Measurements from ENCODE around the gene PRKACB. TPM values are rescaled to one million over a fixed set of nuclear protein-coding genes. Genes with fewer than 3 reads are reported as not detected.

Gene PRKACB
- total RNA-seq, 1 experiment from 2014 or later: 135 TPM

DNA sequence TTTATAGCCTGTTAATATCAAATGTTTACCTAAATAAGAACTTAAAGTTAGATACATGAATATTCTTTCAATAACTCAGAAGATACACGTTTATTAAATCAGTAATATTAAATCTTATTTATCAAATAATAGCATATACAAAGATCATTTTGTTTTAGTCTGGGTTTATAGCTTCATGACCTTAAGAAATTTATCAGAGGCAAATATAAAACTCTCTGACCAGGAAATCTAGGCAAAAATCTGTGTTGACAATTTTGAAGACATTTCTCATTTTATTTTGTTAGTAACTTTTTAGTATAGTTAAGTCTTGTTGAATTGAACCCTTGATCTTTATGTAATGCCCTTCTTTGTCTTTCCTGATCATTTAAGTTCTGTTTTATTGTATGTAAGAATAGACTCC lies 46.4 kb downstream of the PRKACB start:
- TF ChIP-seq POLR2A (IDR thresholded peaks at IDR 0.05; ENCODE audit: borderline replicate concordance, extremely low read depth, insufficient read depth, insufficient read length) (no peak), SIN3A (IDR thresholded peaks at IDR 0.05; ENCODE audit: low read depth) (no peak), JUND (IDR thresholded peaks at IDR 0.05) (no peak)
- TF ChIP-seq, protein P1, sequence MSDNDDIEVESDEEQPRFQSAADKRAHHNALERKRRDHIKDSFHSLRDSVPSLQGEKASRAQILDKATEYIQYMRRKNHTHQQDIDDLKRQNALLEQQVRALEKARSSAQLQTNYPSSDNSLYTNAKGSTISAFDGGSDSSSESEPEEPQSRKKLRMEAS (IDR thresholded peaks at IDR 0.05): no peak

DNA sequence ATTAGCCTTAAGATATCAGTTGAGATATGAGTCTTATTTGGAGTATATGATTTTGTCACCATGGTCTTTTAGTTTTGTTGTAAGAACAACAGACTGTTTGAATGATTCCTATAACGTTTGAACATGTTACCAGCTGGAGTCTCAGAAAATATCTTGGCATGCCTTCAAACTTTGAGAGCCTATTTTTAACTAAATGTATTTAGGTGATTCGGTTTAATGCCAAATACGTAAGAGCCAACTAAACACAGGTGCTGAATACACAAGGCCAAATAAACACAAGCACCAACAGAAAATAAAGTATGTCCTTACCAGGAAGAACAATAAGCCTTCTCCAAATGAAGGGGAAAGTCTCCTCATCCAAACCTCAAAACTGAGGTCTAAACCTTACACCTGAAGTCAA lies 48.6 kb downstream of the PRKACB start:
- BruUV-seq (replicated peaks): no TSS peak
- ChIA-PET RAD21 (ENCODE audit: low non-redundant PET in 1 of 2, low total read pairs in 2 of 2, uncharacterized antibody in 2 of 2, unreplicated experiment in 2 of 2) (no interaction called here), POLR2A (no interaction called here), CTCF (no interaction called here)
- intact Hi-C loops (cut with micrococcal nuclease): no loop called here
- TF ChIP-seq CBX3 (IDR thresholded peaks at IDR 0.05; ENCODE audit: low read depth): no peak
- TF ChIP-seq EZH2phosphoT487 (IDR thresholded peaks at IDR 0.05; ENCODE audit: borderline replicate concordance): no peak
- TF ChIP-seq, protein P2, sequence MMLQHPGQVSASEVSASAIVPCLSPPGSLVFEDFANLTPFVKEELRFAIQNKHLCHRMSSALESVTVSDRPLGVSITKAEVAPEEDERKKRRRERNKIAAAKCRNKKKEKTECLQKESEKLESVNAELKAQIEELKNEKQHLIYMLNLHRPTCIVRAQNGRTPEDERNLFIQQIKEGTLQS (IDR thresholded peaks at IDR 0.05): no peak
- Histone ChIP-seq H3K9me3 (ENCODE audit: control insufficient read depth in 1 of 2, insufficient read depth in 1 of 2, low read depth in 1 of 2, low read length in 2 of 2) (peaks cover 8 to 11% of the 10 kb centered on the region in 2 experiments; a peak in 3 of 4 replicates), H3K79me2 (ENCODE audit: insufficient read depth, low read length) (peaks cover 6% of the 10 kb centered on the region), H3K4me3 (replicated peaks in 1 of 2; ENCODE audit: low read depth in 1 of 2, low read length in 2 of 2) (no peak overlapping the region), H3K9ac (ENCODE audit: low read length) (no peak overlapping the region), H3K36me3 (ENCODE audit: control insufficient read depth in 1 of 2, insufficient read depth in 2 of 2, low read length in 2 of 2) (peaks cover 46 to 67% of the 10 kb centered on the region in 2 experiments), H4K20me1 (ENCODE audit: insufficient read depth) (no peaks in the 10 kb centered on the region), H3K9me2 (ENCODE audit: insufficient read depth) (no peaks in the 10 kb centered on the region), H3K27ac (ENCODE audit: low read depth, low read length) (no peak overlapping the region), H2AFZ (ENCODE audit: low read depth, low read length, poor library complexity, severe bottlenecking) (no peak overlapping the region), H3K27me3 (ENCODE audit: insufficient read depth, low read length) (no peaks in the 10 kb centered on the region), H3K4me2 (ENCODE audit: low read length) (no peak overlapping the region), H3K4me1 (ENCODE audit: control insufficient read depth in 1 of 2, insufficient read depth in 2 of 2, low read length in 2 of 2) (no peaks in the 10 kb centered on the region)
- no peak for DNase-seq (ENCODE audit: low read depth, low spot score)
- ATAC-seq: no peak

More for the DNA sequence above, 46.4 kb downstream of the PRKACB start:
- RAD21 ChIA-PET (ENCODE audit: low non-redundant PET in 1 of 2, low total read pairs in 2 of 2, uncharacterized antibody in 2 of 2, unreplicated experiment in 2 of 2): interaction anchor here in 1 of 2 experiments (0.7 kb wide), 1 partner anchor 11 kb away, joined by 8 read pairs; no protein-coding TSS in a partner anchor
- Histone ChIP-seq H2AFZ (ENCODE audit: low read depth, low read length, poor library complexity, severe bottlenecking) (no peak overlapping the region), H3K4me2 (ENCODE audit: low read length) (no peak overlapping the region), H3K27ac (ENCODE audit: low read depth, low read length) (no peak overlapping the region), H3K79me2 (ENCODE audit: insufficient read depth, low read length) (peaks cover 14% of the 10 kb centered on the region), H3K4me1 (ENCODE audit: control insufficient read depth in 1 of 2, insufficient read depth in 2 of 2, low read length in 2 of 2) (peaks cover 3% of the 10 kb centered on the region in 2 experiments; a peak in 2 of 4 replicates), H4K20me1 (ENCODE audit: insufficient read depth) (no peaks in the 10 kb centered on the region), H3K9ac (ENCODE audit: low read length) (no peak overlapping the region), H3K9me2 (ENCODE audit: insufficient read depth) (no peaks in the 10 kb centered on the region), H3K27me3 (ENCODE audit: insufficient read depth, low read length) (no peaks in the 10 kb centered on the region), H3K36me3 (ENCODE audit: control insufficient read depth in 1 of 2, insufficient read depth in 2 of 2, low read length in 2 of 2) (peaks cover 34 to 67% of the 10 kb centered on the region in 2 experiments), H3K4me3 (replicated peaks in 1 of 2; ENCODE audit: low read depth in 1 of 2, low read length in 2 of 2) (no peak overlapping the region), H3K9me3 (ENCODE audit: control insufficient read depth in 1 of 2, insufficient read depth in 1 of 2, low read depth in 1 of 2, low read length in 2 of 2) (peaks cover 8 to 11% of the 10 kb centered on the region in 2 experiments; a peak in 3 of 4 replicates)
- no peak for DNase-seq (ENCODE audit: low read depth, low spot score)
- POLR2A ChIA-PET: no interaction called here
- BruUV-seq (replicated peaks): no TSS peak
- CTCF ChIA-PET: no interaction called here
- ATAC-seq: no peak
- intact Hi-C loops (cut with micrococcal nuclease): no loop called here

Measured in HCT116 (cell line).